NOMO-1 treated with DMSO at 0.1 percent for 48 hours (cell line): ENCODE results near the gene CA7.

Source experiments
- DNase-seq: peaks from one replicate; lab custom pipeline; 2025; ENCODE audit not compliant: unreplicated experiment; lab: John Stamatoyannopoulos, UW

The CA7 gene

GRCh38 chr16:66872943-66873684, 28.9 kb downstream of the CA7 start:
- peak; percentile 100 for DNase-seq

DNA sequence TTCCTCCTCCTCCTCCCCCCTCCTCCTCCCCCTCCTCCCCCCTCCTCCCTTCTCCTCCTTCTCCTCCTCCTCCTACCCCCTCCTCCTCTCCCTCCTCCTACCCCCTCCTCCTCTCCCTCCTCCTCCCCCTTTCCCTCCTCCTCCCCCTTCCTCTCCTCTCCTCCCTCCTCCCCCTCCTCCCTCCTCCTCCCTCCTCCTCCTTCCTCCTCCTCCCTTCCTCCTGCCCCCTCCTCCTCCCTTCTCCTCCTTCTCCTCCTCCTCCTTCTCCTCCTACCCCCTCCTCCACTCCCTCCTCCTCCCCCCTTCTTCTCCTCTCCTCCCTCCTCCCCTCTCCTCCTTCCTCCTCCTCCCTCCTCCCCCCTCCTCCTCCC, 29.5 kb downstream of the CA7 start:
- DNase-seq, result no peak

GRCh38 chr16:66874079-66874775, 30.0 kb downstream of the CA7 start:
- DNase-seq, result peak; percentile 13

GRCh38 chr16:66878067-66878466, 33.9 kb downstream of the CA7 start:
- DNase-seq, result peak; percentile 36

GRCh38 chr16:66880288-66881013, 36.2 kb downstream of the CA7 start, which contains the start of gene PDP2:
PDP2 (plus strand) TSS chr16:66880515; CDS start chr16:66884285, 3,770 bp downstream.
- DNase-seq, result peak; percentile 84

DNA sequence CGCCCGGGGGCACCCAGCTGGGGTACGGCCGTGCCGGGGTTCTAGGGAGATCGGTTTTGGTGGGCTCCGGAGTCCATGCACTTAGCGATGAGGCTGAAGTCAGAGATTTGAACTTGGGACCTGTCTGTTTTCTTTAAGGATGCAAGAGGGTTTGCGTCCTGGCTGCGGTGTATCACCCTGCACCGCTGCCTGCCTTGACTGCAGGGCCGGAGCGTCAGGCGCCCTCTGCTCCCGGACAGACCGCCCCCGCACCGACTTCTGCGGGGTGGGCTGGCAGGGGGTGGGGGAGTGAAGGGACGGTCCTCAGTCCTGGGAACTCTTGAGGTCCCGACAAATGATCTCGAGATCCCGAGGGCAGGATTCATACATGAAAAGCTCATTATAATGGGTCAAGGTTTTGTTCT, 36.8 kb downstream of the CA7 start:
- DNase-seq, result no peak

DNA sequence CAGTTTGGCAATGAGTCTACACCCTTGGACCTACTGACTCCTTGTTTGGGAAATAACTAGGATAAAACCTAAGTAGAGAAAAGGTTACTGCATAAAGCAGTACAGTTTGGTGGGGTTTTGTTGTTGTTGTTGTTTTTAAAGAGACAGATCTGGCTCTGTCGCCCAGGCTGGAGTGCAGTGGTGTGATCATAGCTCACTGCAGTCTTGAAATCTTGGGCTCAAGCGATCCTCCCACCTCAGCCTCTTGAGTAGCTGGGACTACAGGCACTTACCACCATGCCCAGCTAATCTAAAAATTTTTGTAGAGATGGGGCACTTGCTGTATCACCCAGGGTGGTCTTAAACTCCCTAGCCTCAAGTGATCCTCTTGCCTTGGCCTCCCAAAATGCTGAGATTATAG, 37.3 kb downstream of the CA7 start:
- no peak for DNase-seq

DNA sequence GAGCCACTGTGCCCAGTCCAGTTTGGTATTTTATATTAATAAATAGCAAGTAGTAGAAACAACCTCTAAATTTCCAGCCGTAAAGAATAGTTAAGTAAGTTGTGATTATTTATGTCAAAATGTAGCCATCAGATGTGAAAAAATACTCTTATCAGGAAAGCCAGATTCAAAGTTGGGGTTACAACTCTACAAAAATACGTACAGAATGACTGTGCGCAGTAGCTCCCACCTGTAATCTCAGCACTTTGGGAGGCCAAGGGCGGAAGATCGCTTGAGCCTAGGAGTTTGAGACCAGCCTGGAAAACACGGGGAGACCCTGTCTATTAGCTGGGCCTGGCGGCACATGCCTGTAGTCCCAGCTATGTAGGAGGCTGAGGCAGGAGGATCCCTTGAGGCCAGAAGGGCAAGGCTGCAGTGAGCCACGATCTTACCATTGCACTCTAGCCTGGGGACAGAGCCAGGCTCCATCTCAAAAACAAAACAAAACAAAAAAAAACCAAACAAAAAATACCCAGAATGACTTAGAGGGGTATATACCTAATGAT, 37.8 kb downstream of the CA7 start:
- no peak for DNase-seq

GRCh38 chr16:66882702-66883101, 38.5 kb downstream of the CA7 start:
- DNase-seq, result no peak

GRCh38 chr16:66885491-66885890, 41.3 kb downstream of the CA7 start:
- no peak for DNase-seq

- no peak for DNase-seq
Measured at GRCh38 chr16:66886321-66886720, 42.1 kb downstream of the CA7 start.

- no peak for DNase-seq
Measured at GRCh38 chr16:66886914-66887313, 42.7 kb downstream of the CA7 start.

DNA sequence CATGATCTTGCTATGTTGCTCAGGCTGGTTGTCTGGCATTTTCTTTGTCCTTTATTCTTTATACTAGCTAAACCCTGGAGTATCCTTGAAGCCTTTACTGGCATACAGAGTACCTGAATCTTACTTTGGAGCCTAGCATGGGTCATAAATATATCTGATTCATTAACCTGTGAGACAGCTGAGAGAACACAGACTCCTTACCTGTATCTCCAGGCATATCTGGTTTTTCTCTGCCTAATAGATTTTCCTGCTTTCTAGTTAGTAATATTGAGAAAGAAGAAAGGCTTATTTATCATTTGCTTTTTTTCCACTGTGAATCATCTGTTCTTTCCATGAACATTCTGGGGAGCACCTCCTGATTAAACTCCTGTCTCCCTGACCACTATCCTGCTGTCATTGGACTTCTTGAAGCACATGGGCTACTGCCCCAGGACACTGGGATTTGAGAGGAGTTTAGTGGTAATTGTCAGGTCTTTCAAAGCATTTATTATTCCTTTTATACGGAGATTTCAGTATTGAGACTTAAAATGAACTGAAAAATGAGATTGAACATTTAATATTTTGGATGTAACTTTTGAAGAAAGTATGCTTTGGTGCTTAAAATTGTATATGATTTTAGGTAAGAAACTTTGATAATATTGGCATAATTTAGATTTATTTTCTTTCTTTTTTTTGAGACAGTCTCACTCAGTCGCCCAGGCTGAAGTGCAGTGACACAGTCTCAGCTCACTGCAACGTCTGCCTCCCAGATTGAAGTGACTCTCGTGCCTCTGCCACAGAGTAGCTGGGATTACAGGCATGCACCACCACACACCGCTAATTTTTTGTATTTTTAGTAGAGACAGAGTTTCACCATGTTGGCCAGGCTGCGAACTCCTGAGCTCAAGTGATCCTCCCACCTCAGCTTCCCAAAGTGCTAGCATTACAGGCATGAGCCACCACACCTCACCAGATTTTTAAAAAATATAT, 44.7 kb downstream of the CA7 start:
- DNase-seq, result no peak

- DNase-seq, result no peak
Measured at GRCh38 chr16:66889622-66890021, 45.4 kb downstream of the CA7 start.

- DNase-seq, result no peak
Measured at GRCh38 chr16:66890799-66891198, 46.6 kb downstream of the CA7 start.

DNA sequence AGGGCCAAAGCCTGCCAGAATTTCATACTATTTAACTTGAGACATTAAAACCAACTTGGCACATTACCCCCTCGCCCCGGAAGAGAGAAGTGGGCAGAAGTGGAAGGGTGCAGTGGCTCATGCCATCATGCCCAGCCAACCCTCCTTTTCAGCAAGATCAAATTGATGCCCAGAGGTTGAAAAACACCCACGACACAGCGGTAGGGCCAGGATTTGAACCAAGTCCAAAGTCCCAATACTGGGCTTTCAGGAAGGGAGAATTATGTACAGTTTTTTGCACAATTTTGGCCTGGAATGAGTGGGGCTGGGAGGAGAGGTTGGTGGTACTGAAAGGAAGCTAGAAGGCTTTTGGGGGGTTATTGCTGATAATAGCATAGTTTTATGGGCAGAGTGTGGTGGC, 47.1 kb downstream of the CA7 start:
- no peak for DNase-seq

GRCh38 chr16:66891797-66892196, 47.6 kb downstream of the CA7 start:
- no peak for DNase-seq

- no peak for DNase-seq
Measured at GRCh38 chr16:66894055-66894454, 49.8 kb downstream of the CA7 start.

GRCh38 chr16:66894948-66895688, 50.9 kb downstream of the CA7 start:
- peak; percentile 55 for DNase-seq

DNA sequence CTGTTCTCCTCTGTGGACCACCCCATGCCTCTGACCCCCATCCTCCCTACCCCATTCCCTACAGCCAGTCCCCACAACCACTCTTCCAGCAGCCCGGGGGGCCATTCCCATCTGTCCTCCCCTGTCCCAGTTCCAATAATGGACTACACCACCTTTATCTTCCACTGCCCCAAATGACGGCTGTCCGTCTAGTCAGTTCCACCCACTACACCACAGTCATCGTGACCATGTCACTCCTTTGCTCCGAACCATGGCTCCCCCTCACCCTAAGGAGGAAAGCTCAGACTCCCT, 51.4 kb downstream of the CA7 start:
- DNase-seq, result no peak
